HFF-Myc (cell line): ENCODE results near the gene CHD9.
"Not testable (repeated sequence)": the region's sequence is repeated elsewhere in the genome, so short reads cannot be mapped to it uniquely, and the experiment has no call there.

Source experiments
- DNase-seq: peaks from one replicate; pipeline ENCODE4 v3.0.0-alpha.2; 2011; ENCODE audit warnings: low read depth; ENCODE audit errors: extremely low read depth
- H3K4me3 ChIP-seq: replicated peaks from 2 replicates; pipeline ENCODE4 v1.5.1; 2011; ENCODE audit warnings: low read depth, mild to moderate bottlenecking, control low read depth, low read length
- TF ChIP-seq, protein P1 (sequence below): IDR thresholded peaks from 2 replicates; pipeline ENCODE4 v1.5.1; 2012; ENCODE audit warnings: mild to moderate bottlenecking, low read depth, low read length, control low read depth; ENCODE audit errors: missing control alignments

CHD9 gene

DNA sequence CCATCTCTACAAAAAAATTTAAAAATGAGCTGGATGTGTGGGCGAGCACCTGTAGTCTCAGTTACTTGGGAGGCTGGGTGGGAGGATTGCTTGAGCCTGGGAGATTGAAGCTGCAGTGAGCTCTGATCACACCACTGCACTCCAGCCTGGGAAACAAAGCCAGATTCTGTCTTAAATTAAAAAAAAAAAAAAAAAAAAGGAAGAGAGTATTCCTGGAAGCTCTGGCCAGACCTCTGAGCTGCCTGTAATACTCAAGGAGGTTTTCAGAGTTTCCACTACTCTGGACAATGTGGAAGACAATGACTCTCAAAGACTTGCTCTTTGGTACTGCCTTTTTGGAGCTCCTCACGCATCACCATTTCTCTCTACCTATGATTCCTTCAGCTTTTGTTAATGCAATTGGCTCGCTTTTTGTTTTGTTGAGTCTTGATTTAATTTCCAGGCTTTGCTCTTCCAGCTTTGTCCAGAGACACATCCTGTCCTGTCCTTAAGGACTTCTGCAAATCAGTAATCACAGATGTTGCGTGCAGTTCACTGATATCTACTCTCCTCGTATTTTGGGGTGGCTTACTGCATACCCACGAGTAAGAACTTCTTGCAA, 10.8 kb downstream of the CHD9 start:
- no peak overlapping the region for H3K4me3 ChIP-seq
- no peak for DNase-seq
- TF ChIP-seq, protein P1, sequence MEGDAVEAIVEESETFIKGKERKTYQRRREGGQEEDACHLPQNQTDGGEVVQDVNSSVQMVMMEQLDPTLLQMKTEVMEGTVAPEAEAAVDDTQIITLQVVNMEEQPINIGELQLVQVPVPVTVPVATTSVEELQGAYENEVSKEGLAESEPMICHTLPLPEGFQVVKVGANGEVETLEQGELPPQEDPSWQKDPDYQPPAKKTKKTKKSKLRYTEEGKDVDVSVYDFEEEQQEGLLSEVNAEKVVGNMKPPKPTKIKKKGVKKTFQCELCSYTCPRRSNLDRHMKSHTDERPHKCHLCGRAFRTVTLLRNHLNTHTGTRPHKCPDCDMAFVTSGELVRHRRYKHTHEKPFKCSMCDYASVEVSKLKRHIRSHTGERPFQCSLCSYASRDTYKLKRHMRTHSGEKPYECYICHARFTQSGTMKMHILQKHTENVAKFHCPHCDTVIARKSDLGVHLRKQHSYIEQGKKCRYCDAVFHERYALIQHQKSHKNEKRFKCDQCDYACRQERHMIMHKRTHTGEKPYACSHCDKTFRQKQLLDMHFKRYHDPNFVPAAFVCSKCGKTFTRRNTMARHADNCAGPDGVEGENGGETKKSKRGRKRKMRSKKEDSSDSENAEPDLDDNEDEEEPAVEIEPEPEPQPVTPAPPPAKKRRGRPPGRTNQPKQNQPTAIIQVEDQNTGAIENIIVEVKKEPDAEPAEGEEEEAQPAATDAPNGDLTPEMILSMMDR = no peak

- no peak overlapping the region for H3K4me3 ChIP-seq
- no peak for DNase-seq
- TF ChIP-seq, protein P1 = no peak
Observed at GRCh38 chr16:53067675-53068074, 12.9 kb downstream of the CHD9 start.

GRCh38 chr16:53068423-53068833, 13.6 kb downstream of the CHD9 start:
- no peak overlapping the region for H3K4me3 ChIP-seq
- no peak for DNase-seq
- TF ChIP-seq, protein P1 = no peak

DNA sequence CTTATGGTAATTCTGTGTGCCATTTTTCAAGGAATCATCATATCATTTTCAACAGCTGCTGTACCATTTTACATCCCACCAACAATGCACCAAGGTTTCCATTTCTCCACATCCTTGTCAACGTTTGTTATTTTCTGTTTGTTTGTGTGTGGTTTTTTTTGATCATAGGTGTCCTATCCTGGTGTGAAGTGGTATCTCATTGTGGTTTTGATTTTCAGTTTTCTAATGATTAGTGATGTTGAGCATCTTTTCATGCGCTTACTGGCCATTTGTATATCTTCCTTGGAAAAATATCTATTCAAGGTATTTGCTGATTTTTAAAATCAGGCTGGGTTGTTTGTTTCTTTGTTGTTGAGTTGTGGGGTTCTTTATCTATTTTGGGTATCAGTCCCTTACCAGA, 15.0 kb downstream of the CHD9 start:
- TF ChIP-seq, protein P1 = no peak
- DNase-seq = no peak
- no peak overlapping the region for H3K4me3 ChIP-seq

DNA sequence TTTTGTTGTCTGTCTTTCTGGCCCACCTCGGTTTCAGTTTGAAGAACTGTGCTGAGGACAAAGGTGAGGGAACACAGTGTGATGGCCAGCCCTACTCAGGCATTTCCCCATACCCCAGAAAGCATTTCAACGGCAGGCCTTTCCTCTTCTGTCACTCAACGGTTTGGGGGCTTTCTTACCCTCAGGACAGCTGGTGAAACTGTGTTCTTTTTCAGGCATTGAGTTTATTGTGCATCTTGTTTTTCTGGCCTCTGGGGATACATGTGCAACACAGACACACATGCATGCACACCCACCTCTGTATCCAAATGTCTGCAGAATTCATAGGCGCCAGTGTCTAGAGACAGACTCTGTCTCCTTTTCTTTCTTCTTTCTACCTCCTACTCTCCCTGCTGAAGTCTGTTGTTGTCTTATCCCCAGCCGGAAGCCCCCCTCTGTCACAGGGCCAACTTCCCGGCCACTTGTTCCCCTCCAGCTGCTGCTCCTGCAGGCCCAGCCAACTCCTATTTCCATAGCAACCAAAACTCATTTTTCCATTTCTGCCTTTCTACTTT, 17.0 kb downstream of the CHD9 start:
- TF ChIP-seq, protein P1 = no peak
- DNase-seq = no peak
- no peak overlapping the region for H3K4me3 ChIP-seq

DNA sequence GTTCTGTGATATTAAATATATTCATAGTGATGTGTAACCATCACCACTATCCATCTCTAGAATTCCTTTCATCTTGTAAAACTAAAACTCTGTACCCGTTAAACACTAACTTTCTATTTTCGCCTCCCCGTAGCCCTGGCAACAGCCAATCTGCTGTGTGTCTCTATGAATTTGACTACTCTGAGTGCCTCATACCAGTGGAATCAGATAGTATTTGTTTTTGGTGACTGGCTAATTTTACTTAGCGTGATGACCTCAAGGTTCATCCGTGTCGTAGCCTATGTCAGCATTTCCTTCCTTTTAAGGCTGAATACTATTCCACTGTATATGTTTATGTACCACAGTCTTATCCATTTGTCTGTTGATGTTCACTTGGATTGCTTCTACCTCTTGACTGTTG, 18.2 kb downstream of the CHD9 start:
- TF ChIP-seq, protein P1 = no peak
- H3K4me3 ChIP-seq = no peak overlapping the region
- no peak for DNase-seq

GRCh38 chr16:53074296-53074695, 19.5 kb downstream of the CHD9 start:
- H3K4me3 ChIP-seq, DNase-seq: not testable (repeated sequence)

DNA sequence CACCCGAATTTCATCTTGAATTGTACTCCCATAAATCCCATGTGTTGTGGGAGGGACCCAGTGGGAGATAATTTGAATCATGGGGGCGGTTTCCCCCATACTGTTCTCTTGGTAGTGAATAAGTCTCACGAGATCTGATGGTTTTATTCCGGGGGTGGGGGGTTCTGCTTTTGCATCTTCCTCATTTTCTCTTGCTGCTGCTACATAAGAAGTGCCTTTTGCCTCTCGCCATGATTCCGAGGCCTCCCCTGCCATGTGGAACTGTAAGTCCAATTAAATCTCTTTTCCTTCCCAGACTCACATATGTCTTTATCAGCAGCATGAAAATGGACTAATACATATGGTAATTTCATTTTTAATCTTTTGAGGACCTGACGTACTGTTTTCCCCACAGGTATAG, 20.7 kb downstream of the CHD9 start:
- not testable (repeated sequence) for H3K4me3 ChIP-seq, DNase-seq
